GM12874 (cell line): ENCODE results near the gene MC1R.

Experiments used
- CTCF ChIP-seq: IDR thresholded peaks from 2 replicates; pipeline ENCODE4 v1.5.1; 2011; ENCODE audit warnings: low read depth, mild to moderate bottlenecking, control low read depth, low read length, moderate library complexity; ENCODE audit not compliant: insufficient read depth

The MC1R gene

GRCh38 chr16:89880477-89881367 lies 37.9 kb upstream of the MC1R start:
- no peak for TF ChIP-seq CTCF

GRCh38 chr16:89881368-89881730 lies 37.3 kb upstream of the MC1R start:
- TF ChIP-seq CTCF: no peak

GRCh38 chr16:89883346-89884040 lies 35.2 kb upstream of the MC1R start:
- TF ChIP-seq CTCF: no peak

- no peak for TF ChIP-seq CTCF
Observed at GRCh38 chr16:89884041-89884421, 34.6 kb upstream of the MC1R start.

GRCh38 chr16:89887243-89887642 lies 31.4 kb upstream of the MC1R start:
- TF ChIP-seq CTCF: no peak

- no peak for TF ChIP-seq CTCF
Observed at GRCh38 chr16:89890200-89890599, 28.5 kb upstream of the MC1R start.

- no peak for TF ChIP-seq CTCF
Observed at GRCh38 chr16:89890886-89891657, 27.6 kb upstream of the MC1R start.
